ENCODE results near the gene TMEM40. TPM values are rescaled to one million over a fixed set of nuclear protein-coding genes. Genes with fewer than 3 reads are reported as not detected.
"Not testable (repeated sequence)": the region's sequence is repeated elsewhere in the genome, so short reads cannot be mapped to it uniquely, and the experiment has no call there.

The TMEM40 gene
- total RNA-seq, 1 donor from 2014 or later, result 2.4 TPM

DNA sequence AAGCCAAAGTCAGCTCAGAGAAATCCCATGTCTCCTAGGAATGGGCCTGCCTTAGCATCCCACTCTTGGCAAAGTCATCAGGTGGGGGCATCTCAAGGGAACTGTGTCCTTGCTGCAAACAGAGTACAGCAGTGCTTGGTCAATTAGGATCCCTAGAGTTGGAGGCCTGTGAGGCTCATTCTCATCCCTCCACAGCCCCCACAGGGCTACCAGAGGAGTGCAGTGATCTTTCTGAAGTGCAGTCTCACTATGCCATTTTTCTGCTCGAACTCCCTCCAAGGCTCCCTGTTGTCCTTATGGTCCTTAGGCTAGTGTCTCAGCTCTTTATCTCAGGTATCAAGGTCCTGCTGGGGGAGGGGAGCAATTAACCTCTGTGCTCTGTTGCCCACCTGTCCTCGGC is 31.1 kb downstream of the TMEM40 start:
- Mint-ChIP-seq H3K36me3 (ENCODE audit: unreplicated experiment) (no peaks in the 10 kb centered on the region), H3K4me1 (ENCODE audit: unreplicated experiment) (peaks cover 14% of the 10 kb centered on the region), H3K27me3 (ENCODE audit: unreplicated experiment) (no peaks in the 10 kb centered on the region), H3K9me3 (ENCODE audit: unreplicated experiment) (peaks cover 3% of the 10 kb centered on the region), H3K27ac (ENCODE audit: unreplicated experiment) (no peak overlapping the region), H3K4me3 (ENCODE audit: unreplicated experiment) (no peak overlapping the region)
- no peak for DNase-seq (ENCODE audit: extremely low spot score, unreplicated experiment)
- TF ChIP-seq, protein P1, sequence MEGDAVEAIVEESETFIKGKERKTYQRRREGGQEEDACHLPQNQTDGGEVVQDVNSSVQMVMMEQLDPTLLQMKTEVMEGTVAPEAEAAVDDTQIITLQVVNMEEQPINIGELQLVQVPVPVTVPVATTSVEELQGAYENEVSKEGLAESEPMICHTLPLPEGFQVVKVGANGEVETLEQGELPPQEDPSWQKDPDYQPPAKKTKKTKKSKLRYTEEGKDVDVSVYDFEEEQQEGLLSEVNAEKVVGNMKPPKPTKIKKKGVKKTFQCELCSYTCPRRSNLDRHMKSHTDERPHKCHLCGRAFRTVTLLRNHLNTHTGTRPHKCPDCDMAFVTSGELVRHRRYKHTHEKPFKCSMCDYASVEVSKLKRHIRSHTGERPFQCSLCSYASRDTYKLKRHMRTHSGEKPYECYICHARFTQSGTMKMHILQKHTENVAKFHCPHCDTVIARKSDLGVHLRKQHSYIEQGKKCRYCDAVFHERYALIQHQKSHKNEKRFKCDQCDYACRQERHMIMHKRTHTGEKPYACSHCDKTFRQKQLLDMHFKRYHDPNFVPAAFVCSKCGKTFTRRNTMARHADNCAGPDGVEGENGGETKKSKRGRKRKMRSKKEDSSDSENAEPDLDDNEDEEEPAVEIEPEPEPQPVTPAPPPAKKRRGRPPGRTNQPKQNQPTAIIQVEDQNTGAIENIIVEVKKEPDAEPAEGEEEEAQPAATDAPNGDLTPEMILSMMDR (IDR thresholded peaks at IDR 0.05), result no peak

DNA sequence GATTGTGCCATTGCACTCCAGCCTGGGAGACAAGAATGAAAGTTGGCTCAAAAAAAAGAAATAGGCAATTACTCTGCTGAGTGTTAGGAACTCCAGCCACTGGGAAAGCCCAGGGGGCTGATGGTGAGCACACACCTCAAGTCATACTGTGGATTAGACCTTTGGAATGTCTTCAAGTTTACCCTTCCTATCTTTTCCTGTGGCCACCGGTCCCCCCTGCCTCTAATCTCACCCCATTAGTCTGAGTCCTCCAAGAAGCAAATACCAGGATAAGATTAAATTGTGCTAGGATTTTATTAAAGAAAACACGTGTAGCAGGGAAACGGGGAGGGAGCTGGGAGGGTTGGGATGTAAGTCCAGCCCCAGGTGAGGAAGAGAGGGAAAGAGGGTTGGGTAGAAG is 31.6 kb downstream of the TMEM40 start:
- TF ChIP-seq, protein P1 (IDR thresholded peaks at IDR 0.05), result no peak
- no peak for DNase-seq (ENCODE audit: extremely low spot score, unreplicated experiment)
- H3K36me3 Mint-ChIP-seq (ENCODE audit: unreplicated experiment), result no peaks in the 10 kb centered on the region
- H3K27me3 Mint-ChIP-seq (ENCODE audit: unreplicated experiment), result no peaks in the 10 kb centered on the region
- peaks cover 14% of the 10 kb centered on the region for H3K4me1 Mint-ChIP-seq (ENCODE audit: unreplicated experiment)
- peaks cover 3% of the 10 kb centered on the region for H3K9me3 Mint-ChIP-seq (ENCODE audit: unreplicated experiment)
- no peak overlapping the region for H3K27ac Mint-ChIP-seq (ENCODE audit: unreplicated experiment)
- H3K4me3 Mint-ChIP-seq (ENCODE audit: unreplicated experiment), result no peak overlapping the region

DNA sequence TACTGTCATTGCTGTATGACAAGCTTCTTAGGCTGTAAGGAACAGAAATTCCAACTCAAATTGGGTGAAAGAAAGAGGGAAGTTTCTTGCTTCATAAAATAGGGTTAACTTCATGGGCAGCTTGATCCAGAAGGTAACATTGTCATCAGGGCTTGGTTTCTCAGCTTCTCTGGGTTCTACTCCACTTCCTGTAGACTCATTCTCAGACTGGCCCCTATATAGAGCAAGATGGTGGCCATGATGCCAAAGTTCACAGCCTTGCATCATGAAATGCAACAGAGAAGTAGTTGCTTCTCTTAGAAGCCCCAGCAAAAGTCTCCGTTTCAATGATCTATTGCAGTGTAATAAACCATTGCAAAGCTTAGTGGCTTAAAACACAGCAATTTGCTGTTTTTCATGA is 33.6 kb downstream of the TMEM40 start:
- Mint-ChIP-seq H3K9me3 (ENCODE audit: unreplicated experiment) (peaks cover 3% of the 10 kb centered on the region), H3K4me3 (ENCODE audit: unreplicated experiment) (no peak overlapping the region), H3K36me3 (ENCODE audit: unreplicated experiment) (no peaks in the 10 kb centered on the region), H3K27ac (ENCODE audit: unreplicated experiment) (no peak overlapping the region), H3K27me3 (ENCODE audit: unreplicated experiment) (no peaks in the 10 kb centered on the region), H3K4me1 (ENCODE audit: unreplicated experiment) (peaks cover 11% of the 10 kb centered on the region)
- no peak for DNase-seq (ENCODE audit: extremely low spot score, unreplicated experiment)
- TF ChIP-seq, protein P1 (IDR thresholded peaks at IDR 0.05), result no peak

DNA sequence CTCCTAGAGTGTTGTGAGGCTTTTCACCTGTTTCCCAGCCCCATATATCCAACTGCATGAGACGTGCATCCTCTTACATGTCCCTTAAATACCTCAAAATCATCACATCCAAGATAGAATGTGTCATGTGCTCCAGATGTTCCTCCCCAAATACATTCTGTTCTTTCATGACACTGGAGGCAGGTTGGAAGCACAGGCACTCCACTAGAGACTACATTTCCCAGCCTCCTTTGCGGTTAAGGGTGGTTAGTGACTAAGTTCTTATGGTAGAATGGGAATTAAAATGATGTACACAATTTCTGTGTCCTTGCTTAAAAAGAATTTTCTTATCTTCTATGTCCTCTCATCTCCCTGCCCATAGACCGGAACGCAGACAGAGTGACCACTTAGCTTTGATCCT is 34.3 kb downstream of the TMEM40 start:
- no peak overlapping the region for H3K4me3 Mint-ChIP-seq (ENCODE audit: unreplicated experiment)
- no peaks in the 10 kb centered on the region for H3K27me3 Mint-ChIP-seq (ENCODE audit: unreplicated experiment)
- H3K27ac Mint-ChIP-seq (ENCODE audit: unreplicated experiment), result no peak overlapping the region
- peaks cover 13% of the 10 kb centered on the region for H3K4me1 Mint-ChIP-seq (ENCODE audit: unreplicated experiment)
- no peak for DNase-seq (ENCODE audit: extremely low spot score, unreplicated experiment)
- TF ChIP-seq, protein P1 (IDR thresholded peaks at IDR 0.05), result no peak
- peaks cover 3% of the 10 kb centered on the region for H3K9me3 Mint-ChIP-seq (ENCODE audit: unreplicated experiment)
- no peaks in the 10 kb centered on the region for H3K36me3 Mint-ChIP-seq (ENCODE audit: unreplicated experiment)

DNA sequence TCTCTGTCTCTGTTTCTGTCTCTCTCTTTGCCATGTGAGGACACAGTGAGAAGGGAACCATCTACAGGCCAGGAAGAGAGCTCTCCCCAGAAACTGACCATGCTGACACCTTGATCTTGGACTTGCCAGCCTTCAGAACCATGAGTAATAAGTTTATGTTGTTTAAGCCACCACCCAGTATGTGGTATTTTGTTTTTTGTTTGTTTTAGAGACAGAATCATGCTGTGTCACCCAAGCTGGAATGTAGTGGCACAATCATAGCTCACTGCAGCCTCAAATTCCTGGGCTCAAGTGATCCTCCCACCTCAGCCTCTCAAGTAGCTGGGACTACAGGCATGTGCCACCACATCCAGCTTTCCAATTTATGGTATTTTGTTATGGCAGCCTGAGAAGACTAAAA is 35.7 kb downstream of the TMEM40 start:
- H3K27ac Mint-ChIP-seq (ENCODE audit: unreplicated experiment); H3K4me1 Mint-ChIP-seq (ENCODE audit: unreplicated experiment); H3K27me3 Mint-ChIP-seq (ENCODE audit: unreplicated experiment): not testable (repeated sequence)

DNA sequence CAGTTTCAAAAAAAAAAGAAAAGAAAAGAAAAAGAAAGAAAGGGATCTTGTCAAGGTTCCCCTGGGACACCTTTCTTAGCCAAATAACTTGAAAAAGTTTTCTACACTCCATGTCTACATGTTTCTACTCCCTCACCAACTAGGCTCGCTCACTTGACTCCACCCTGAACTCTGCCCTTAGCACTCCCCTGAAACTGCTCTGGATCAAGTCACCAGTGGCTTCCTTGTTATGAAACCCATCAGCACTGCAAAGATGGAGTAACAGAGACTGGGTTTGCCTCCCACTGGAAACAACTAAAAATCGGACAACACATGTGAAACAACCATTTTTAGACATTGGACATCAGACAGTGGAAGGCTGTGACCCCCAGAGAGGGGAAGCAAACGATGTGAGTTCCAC is 36.8 kb downstream of the TMEM40 start:
- H3K9me3 Mint-ChIP-seq (ENCODE audit: unreplicated experiment), result peaks cover 3% of the 10 kb centered on the region
- DNase-seq (ENCODE audit: extremely low spot score, unreplicated experiment), result no peak
- no peak overlapping the region for H3K27ac Mint-ChIP-seq (ENCODE audit: unreplicated experiment)
- no peaks in the 10 kb centered on the region for H3K27me3 Mint-ChIP-seq (ENCODE audit: unreplicated experiment)
- no peaks in the 10 kb centered on the region for H3K36me3 Mint-ChIP-seq (ENCODE audit: unreplicated experiment)
- peaks cover 6% of the 10 kb centered on the region for H3K4me1 Mint-ChIP-seq (ENCODE audit: unreplicated experiment)
- H3K4me3 Mint-ChIP-seq (ENCODE audit: unreplicated experiment), result no peak overlapping the region
- TF ChIP-seq, protein P1 (IDR thresholded peaks at IDR 0.05), result no peak

More for the DNA sequence above, 35.7 kb downstream of the TMEM40 start:
- H3K9me3 Mint-ChIP-seq (ENCODE audit: unreplicated experiment); H3K36me3 Mint-ChIP-seq (ENCODE audit: unreplicated experiment); DNase-seq (ENCODE audit: extremely low spot score, unreplicated experiment); H3K4me3 Mint-ChIP-seq (ENCODE audit: unreplicated experiment): not testable (repeated sequence)

All from osteocyte (in vitro differentiated cells).